HG03460 (cell line): ENCODE data around the gene RIOX2.
A peak's percentile ranks its signal among the peaks of the same experiment; 100 is the strongest.
"Not testable (repeated sequence)": the region's sequence is repeated elsewhere in the genome, so short reads cannot be mapped to it uniquely, and the experiment has no call there.

Source experiments
- ATAC-seq: cut with Tn5 transposase; IDR thresholded peaks from one replicate; pipeline ENCODE4 v1.9.1; 2021; ENCODE audit not compliant: unreplicated experiment

The RIOX2 gene

GRCh38 chr3:97914388-97914787, 57.8 kb downstream of the RIOX2 start:
- no peak for ATAC-seq

DNA sequence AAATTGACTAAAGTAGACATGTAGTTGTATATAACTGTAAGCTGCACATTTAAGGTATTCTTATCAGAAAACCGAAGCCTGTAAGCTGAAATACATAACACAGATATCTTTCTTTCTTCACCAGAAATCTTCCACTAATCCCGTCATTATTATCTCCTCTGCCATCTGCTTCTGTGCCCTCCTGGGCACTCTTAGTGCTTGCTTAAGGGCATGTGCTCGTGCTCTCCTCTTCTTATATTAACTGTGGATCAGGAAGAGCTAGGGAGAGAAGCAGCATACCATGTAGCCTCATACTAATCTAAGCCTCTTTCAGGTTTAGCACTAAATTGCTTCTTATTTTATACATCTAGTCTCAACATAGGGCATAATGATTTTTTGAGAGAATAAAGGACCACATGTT, 60.8 kb downstream of the RIOX2 start:
- ATAC-seq = no peak

DNA sequence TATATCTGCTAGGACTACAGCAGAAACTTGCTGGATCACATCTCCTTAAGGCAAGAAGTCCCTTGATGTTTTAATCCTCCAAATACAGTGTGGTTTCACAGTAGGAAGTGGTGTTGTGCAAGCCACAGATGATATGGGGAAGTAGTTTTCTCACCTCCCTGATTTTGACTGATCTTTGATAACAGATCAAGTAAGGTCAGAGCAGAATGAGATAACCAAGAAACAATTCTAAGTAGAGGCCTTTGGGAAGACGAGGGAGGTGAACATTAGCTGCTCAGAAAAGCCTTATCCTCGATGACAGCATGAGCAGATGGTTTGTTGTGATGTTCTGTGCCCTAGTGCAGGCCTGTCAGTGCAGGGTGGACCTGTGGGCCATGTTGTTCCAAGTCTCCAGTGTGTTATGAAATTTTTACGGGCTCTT, 61.3 kb downstream of the RIOX2 start:
- ATAC-seq = no peak

DNA sequence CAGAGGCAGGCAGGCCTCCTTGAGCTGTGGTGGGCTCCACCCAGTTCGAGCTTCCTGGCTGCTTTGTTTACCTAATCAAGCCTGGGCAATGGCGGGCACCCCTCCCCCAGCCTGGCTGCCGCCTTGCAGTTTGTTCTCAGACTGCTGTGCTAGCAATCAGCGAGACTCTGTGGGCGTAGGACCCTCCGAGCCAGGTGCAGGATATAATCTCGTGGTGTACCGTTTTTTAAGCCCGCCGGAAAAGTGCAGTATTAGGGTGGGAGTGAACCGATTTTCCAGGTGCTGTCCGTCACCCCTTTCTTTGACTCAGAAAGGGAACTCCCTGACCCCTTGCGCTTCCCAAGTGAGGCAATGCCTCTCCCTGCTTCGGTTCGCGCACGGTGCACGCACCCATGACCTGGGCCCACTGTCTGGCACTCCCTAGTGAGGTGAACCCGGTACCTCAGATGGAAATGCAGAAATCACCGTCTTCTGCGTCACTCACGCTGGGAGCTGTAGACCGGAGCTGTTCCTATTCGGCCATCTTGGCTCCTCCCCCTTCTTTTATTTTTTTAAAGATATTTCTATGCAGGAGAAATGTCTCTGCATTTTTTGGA, 61.9 kb downstream of the RIOX2 start:
- ATAC-seq = not testable (repeated sequence)

DNA sequence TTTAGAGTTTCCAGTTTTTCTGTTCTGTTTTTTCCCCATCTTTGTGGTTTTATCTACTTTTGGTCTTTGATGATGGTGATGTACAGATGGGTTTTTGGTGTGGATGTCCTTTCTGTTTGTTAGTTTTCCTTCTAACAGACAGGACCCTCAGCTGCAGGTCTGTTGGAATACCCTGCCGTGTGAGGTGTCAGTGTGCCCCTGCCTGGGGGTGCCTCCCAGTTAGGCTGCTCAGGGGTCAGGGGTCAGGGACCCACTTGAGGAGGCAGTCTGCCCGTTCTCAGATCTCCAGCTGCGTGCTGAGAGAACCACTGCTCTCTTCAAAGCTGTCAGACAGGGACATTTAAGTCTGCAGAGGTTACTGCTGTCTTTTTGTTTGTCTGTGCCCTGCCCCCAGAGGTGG, 62.4 kb downstream of the RIOX2 start:
- ATAC-seq = not testable (repeated sequence)

DNA sequence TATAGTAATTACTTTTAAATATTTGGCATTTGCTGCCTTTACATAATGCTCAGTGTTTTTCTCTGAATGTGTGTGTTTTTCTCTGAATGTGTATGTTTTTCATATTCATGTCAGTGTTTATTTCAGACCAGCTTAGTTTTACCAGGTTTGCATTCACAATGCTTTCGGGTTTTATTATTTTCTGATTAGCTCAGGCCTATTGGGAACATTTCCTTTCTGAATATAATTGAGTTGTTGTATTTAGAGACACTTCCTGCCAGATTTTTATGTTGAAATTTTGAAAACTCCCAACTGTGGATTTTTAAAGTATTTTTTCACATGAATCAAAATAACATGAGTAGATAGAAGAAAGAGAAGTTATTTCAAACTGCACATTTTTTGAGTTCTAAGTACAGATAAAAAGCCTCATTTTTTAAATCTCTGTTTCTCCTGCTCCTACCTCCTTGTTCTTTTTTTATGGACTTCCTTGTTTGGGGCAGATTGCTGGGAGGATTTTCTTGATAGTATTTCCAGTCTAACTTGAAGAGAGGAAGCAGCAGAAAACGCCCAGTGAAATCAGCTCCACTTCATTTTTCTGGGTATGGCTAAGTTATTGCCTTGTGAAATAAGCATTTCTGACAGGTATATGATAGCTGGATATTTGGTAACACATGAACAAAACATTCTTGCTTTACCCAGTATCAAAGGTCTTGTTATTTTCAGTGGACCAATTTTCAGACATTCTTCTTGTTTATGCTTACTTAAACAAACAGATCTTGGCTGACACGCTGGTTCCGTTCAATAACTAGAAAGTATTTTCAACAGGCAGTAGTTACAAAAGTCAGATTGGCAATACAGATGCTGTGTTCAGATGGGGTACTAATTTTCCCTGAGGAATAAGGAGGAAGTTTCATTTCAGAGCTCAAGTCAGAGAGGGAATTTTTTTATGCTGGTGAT, 70.7 kb downstream of the RIOX2 start:
- ATAC-seq = no peak

DNA sequence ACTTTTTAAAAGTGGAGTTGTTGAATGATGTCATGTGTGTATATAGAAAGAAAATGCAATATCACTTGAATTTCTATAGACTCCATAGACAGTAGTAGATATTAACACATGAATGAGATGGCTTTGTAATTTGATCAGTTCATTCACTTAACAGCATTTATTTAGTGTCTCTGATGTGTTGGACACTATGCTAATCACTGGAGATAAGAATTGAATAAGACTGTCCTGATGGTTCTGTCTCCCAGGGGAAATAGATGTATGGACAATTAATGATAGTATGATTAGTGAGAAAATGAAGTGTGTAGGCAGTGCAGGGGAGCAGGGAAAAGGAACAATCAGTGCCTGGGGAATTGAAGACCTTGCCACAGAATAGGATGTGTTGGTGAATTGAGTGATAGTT, 72.9 kb downstream of the RIOX2 start:
- ATAC-seq = no peak

DNA sequence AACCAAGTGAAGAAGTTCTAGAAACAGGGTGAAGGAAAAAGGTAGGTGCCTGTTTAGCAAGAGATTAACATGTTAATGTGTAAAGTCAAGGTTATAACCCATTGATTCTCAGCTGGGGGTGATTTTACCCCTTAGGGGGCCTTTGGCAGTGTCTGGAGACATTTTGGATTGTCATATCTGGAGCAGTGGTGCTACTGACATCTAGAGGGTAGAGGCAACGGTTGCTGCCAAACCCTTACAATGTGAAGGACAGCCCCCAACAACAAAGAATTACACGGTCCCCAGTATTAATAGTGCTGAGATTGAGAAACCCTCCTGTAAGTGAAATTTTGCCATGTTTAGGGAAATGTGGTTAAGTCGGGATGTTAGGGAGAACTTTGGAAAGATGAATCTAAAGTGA, 75.7 kb downstream of the RIOX2 start:
- no peak for ATAC-seq

DNA sequence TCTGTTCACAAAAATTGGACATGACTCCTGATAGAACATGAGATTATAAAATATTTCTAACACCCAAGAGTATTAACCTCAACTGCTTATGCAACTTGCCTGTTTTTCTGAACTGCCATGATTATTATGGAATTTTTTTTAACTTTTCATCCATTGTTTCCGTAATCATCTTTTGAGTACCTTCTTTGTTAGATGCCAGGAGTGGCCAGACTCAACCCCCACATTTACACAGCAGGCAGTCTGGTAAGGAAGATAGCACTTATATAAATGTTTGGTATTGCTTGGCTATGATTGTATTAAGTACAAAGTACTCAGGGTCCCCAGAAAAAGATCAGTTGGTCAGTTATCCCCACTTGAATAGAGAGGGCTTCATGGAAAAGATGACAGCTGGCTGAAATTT, 76.1 kb downstream of the RIOX2 start:
- ATAC-seq = no peak

- ATAC-seq = peak; percentile 77
Observed at GRCh38 chr3:97895216-97895615, 77.0 kb downstream of the RIOX2 start.

DNA sequence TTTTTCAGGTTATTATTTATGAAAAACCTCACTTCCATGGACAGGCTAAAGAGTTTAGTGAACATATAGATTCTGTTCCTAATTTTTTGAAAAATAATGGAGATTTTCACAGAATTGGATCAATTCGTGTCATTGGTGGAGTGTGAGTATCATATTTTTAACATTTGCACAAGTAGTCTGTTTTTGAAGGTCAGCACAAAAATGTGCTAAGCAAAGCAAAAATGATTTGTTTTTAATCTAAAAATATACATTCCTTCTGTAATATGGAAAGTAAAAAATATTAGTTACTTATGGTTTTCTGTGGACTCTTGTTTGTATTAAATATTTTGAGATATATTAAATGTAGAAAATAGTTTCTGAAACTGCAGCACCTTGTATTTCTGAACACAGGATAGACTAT, 79.4 kb downstream of the RIOX2 start:
- ATAC-seq = no peak
